Neural cell (in vitro differentiated cells): Measurements from ENCODE around the gene CYP21A2.
"Not testable (repeated sequence)": the region's sequence is repeated elsewhere in the genome, so short reads cannot be mapped to it uniquely, and the experiment has no call there.

Experiments used
- CTCF ChIP-seq: fragments of 450-650 bp; IDR thresholded peaks from 2 replicates; pipeline ENCODE4 v1.5.1; 2014; ENCODE audit warnings: antibody characterized with exemption, mild to moderate bottlenecking, moderate library complexity; ENCODE audit not compliant: poor library complexity, severe bottlenecking
- EP300 ChIP-seq: fragments of 450-650 bp; conservative IDR thresholded peaks from 2 replicates; pipeline ENCODE4 v1.6.1; 2014; ENCODE audit warnings: antibody characterized with exemption, mild to moderate bottlenecking, moderate library complexity; ENCODE audit not compliant: poor library complexity, severe bottlenecking
- MXI1 ChIP-seq: fragments of 450-650 bp; conservative IDR thresholded peaks from 2 replicates; pipeline ENCODE4 v1.6.1; 2014; ENCODE audit warnings: antibody characterized with exemption, mild to moderate bottlenecking; ENCODE audit not compliant: poor library complexity, severe bottlenecking
- POLR2AphosphoS5 ChIP-seq: IDR thresholded peaks from 2 replicates; pipeline ENCODE4 v1.6.1; 2012
- REST ChIP-seq: IDR thresholded peaks from 2 replicates; pipeline ENCODE4 v1.6.1; 2012; ENCODE audit warnings: borderline replicate concordance

DNA sequence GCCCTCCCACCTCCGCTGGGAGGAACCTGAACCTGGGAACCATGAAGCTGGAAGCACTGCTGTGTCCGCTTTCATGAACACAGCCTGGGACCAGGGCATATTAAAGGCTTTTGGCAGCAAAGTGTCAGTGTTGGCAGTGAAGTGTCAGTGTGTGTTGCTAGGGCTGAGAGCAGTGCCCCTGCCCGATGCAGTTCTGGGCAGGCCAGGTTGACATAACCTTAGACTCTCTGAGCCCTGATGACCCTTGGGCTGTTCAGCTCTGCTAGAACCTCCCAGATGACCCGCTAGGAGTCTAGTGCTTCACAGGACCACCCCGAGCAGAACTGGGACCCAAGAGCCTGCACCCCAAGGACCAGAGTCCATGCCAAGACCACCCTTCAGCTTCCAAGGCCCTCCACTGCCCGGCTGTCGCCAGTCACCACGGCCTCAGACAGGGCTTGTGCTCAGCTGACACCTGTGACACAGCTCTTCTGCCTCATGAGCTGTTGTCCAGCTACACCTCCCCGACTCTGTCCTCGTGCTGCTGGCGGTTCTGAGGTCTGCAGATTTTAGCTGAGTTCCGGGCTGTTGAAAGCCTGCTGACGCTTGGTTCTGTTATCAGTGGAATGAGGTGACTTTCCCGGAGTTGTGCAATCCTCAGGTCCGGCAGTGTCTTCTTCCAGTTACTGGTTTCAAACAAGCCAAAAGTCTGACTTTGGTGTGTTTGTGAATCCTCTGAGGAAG is 35.5 kb upstream of the CYP21A2 start:
- not testable (repeated sequence) for TF ChIP-seq POLR2AphosphoS5, CTCF, EP300, MXI1, REST
